Measurements from ENCODE around the gene MYO1F.

MYO1F gene

DNA sequence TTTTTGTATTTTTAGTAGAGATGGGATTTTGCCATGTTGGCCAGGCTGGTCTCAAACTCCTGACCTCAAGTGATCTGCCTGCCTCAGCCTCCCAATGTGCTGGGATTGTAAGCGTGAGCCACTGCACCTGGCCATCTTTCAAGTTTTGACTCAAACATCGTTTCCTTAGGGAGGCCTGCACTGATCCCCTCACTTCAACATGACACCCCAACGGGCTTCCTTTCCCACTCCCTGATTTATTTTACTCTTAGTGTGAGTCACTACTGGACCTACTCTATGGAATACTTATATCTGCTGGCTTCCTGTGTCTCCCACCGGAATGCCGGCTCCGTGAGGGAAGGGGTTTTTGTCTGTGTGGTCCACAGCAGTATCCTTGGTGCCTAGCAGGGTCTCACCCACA is 37.8 kb upstream of the MYO1F start:
- H3K4me3 ChIP-seq (ENCODE audit: low read length): no peak overlapping the region
- no peak for DNase-seq (ENCODE audit: low read depth)
- TF ChIP-seq, protein P1, sequence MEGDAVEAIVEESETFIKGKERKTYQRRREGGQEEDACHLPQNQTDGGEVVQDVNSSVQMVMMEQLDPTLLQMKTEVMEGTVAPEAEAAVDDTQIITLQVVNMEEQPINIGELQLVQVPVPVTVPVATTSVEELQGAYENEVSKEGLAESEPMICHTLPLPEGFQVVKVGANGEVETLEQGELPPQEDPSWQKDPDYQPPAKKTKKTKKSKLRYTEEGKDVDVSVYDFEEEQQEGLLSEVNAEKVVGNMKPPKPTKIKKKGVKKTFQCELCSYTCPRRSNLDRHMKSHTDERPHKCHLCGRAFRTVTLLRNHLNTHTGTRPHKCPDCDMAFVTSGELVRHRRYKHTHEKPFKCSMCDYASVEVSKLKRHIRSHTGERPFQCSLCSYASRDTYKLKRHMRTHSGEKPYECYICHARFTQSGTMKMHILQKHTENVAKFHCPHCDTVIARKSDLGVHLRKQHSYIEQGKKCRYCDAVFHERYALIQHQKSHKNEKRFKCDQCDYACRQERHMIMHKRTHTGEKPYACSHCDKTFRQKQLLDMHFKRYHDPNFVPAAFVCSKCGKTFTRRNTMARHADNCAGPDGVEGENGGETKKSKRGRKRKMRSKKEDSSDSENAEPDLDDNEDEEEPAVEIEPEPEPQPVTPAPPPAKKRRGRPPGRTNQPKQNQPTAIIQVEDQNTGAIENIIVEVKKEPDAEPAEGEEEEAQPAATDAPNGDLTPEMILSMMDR (conservative IDR thresholded peaks at IDR 0.05; ENCODE audit: low read depth, low read length): no peak

DNA sequence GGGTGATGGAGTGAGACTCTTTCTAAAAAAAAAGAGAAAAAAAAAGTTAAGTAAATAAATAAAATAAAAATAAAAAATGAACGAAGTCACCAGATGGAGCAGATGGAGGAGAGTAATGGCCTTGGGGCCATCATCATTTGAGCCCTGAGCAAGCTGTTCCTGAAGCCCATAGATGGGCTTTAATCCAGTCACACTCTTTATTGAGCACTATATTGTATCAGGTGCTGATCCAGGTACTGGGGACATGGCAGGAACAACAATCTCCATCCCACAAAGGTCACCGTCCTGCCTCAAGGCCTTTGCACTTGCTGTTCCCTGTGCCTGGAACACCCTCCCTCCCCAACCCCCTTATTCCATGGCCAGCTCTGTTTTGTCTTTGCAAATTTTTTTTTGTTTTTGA is 37.2 kb upstream of the MYO1F start:
- H3K4me3 ChIP-seq (ENCODE audit: low read length): no peak overlapping the region
- no peak for DNase-seq (ENCODE audit: low read depth)
- TF ChIP-seq, protein P1 (conservative IDR thresholded peaks at IDR 0.05; ENCODE audit: low read depth, low read length): no peak

DNA sequence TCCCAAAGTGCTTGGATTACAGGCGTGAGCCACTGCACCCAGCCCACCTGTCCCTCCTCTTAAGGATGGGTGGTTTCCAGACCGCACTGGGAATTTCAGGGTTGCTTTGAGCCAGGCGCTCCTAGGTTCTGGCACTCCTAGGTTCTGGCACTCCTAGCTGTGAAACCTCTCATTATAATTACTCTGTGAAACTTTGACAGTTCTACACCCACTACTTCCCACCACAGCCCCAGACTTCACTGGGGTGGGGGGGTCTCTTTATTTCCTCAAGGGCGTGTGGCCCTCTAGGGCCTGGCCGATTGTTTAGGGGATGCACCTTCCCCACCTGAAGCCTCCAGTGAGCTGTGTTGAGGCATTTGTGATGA is 35.5 kb upstream of the MYO1F start:
- TF ChIP-seq, protein P1 (conservative IDR thresholded peaks at IDR 0.05; ENCODE audit: low read depth, low read length): no peak
- DNase-seq (ENCODE audit: low read depth): no peak
- H3K4me3 ChIP-seq (ENCODE audit: low read length): no peak overlapping the region

DNA sequence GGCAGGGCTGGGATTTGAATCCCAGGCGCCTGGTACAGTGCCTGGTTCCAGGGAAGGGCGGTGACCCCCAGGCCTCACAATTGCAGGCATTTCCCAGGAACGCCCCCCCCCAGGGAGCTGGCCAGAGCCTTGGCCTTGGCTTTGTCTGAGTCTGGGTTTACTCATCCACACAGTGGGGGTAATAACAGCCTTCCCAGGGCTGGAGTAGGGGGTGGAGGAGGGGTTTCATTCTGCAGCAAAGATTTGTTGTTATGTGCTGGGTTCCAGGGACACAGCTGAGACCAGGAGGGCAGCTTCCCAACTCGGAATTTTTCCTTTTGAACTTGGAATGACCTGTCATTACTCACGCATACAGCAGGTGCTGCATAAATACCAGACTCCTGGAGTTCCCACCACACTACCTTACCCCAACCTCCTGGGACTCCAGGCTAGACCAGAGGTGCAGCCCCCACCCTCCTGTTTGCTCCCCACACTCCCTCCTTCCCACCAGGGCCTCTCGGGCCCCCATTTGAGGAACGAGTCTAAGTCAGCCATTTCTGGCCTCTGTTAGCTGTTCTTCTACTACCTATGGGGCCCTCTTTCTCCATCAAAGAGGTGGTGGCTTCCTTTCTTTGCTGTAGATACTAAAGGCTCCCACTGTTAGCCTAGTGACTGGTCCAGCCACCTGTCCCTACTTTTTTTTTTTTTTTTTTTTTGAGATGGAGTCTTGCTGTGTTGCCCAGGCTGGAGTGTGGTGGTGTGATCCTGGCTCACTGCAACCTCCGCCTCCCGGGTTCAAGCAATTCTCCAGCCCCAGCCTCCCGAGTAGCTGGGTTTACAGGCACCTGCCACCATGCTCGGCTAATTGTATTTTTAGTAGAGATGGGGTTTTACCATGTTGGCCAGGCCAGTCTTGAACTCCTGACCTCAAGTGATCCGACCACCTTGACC is 34.9 kb upstream of the MYO1F start:
- TF ChIP-seq, protein P1 (conservative IDR thresholded peaks at IDR 0.05; ENCODE audit: low read depth, low read length): no peak
- H3K4me3 ChIP-seq (ENCODE audit: low read length): no peak overlapping the region

DNA sequence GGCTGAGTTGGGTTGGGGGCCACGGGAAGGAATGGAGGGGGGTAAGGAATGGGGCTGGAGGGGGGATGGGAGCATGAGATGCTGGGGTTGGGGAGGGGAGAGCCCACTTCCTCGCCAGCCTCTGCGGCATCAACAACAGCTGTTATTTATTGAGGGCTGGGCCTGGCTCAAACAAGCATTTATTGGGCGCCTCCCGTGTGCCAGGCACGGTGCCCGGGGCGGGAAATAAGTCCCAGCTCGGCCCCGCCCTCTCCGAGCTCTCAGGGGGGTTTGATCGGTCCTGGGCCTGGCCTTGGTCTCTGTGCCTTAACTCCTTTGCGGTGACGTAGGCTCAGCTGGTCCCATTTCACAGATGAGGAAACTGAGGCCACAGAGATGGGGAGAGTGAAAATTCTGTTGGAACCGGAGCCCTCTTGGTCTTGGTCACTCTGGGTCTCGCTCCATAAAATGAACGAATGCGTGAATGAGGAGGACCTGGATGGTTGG is 34.2 kb upstream of the MYO1F start:
- no peak for DNase-seq (ENCODE audit: low read depth)
- TF ChIP-seq, protein P1 (conservative IDR thresholded peaks at IDR 0.05; ENCODE audit: low read depth, low read length): no peak
- no peak overlapping the region for H3K4me3 ChIP-seq (ENCODE audit: low read length)

More for the DNA sequence above, 34.9 kb upstream of the MYO1F start:
- no peak for DNase-seq (ENCODE audit: low read depth)

DNA sequence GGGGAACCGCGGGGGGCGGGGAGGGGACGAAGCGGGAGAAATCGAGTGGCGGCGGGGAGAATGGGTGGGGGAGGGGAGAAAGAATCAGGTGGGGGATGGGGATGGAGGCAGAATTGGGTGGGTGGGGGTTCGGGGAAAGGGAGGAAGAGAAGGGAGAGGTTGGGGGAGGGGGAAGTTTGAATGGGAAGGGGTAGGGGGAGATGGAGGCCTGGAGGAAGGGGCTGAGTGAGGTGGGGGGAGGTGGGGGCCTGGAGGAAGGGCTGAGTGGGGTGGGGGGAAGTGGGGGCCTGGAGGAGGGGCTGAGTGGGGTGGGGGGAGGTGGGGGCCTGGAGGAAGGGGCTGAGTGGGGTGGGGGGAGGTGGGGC is 33.7 kb upstream of the MYO1F start:
- H3K4me3 ChIP-seq (ENCODE audit: low read length): no peak overlapping the region
- TF ChIP-seq, protein P1 (conservative IDR thresholded peaks at IDR 0.05; ENCODE audit: low read depth, low read length): no peak
- DNase-seq (ENCODE audit: low read depth): no peak

All from retinal pigment epithelial cell (primary cell).